Measurements from ENCODE around the gene ILF3. TPM values are rescaled to one million over a fixed set of nuclear protein-coding genes. Genes with fewer than 3 reads are reported as not detected.

The ILF3 gene
- total and polyA plus RNA-seq, 2 of the 13 experiments (the other 11 are each of a cell fraction or from before 2014, with no cell fraction given) = 120 to 173 TPM

GRCh38 chr19:10695401-10696398 lies 41.6 kb downstream of the ILF3 start (continued):
- TF ChIP-seq ZBTB14 (CRISPR knock-in tag; IDR thresholded peaks at IDR 0.05) (no peak), NFKBIZ (CRISPR knock-in tag; IDR thresholded peaks at IDR 0.05) (peak; percentile 93), WIZ (CRISPR knock-in tag; IDR thresholded peaks at IDR 0.05) (peak; percentile 97), ZNF292 (CRISPR knock-in tag; IDR thresholded peaks at IDR 0.05; ENCODE audit: borderline replicate concordance, low read depth) (no peak; the same call in 1 of the 2 replicates), ZBTB7B (CRISPR knock-in tag; IDR thresholded peaks at IDR 0.05) (peak; percentile 73), ZEB1 (IDR thresholded peaks at IDR 0.05; ENCODE audit: insufficient replicate concordance, low read depth) (no peak), ZNF784 (CRISPR knock-in tag; IDR thresholded peaks at IDR 0.05; ENCODE audit: borderline replicate concordance) (peak; percentile 57; the same call in 1 of the 2 replicates), SATB2 (CRISPR knock-in tag; IDR thresholded peaks at IDR 0.05) (peak; percentile 77; the same call in 1 of the 2 replicates), CENPX (CRISPR knock-in tag; IDR thresholded peaks at IDR 0.05) (no peak), TCF12 (IDR thresholded peaks at IDR 0.05) (no peak), TCF12 (CRISPR knock-in tag; IDR thresholded peaks at IDR 0.05) (0 out of 2 replicates have a peak, but pooled peaks have one; percentile 38), ZNF841 (CRISPR knock-in tag; IDR thresholded peaks at IDR 0.05; ENCODE audit: borderline replicate concordance) (no peak), ZNF124 (CRISPR knock-in tag; IDR thresholded peaks at IDR 0.05) (peak; percentile 85), ZBTB2 (CRISPR knock-in tag; IDR thresholded peaks at IDR 0.05; ENCODE audit: low read depth) (0 out of 2 replicates have a peak, but pooled peaks have one; percentile 36), THRA (CRISPR knock-in tag; IDR thresholded peaks at IDR 0.05; ENCODE audit: borderline replicate concordance) (peak; percentile 89), ZUFSP (CRISPR knock-in tag; IDR thresholded peaks at IDR 0.05; ENCODE audit: borderline replicate concordance) (no peak), FUBP1 (CRISPR knock-in tag; IDR thresholded peaks at IDR 0.05; ENCODE audit: borderline replicate concordance) (no peak), FOSL2 (CRISPR knock-in tag; IDR thresholded peaks at IDR 0.05) (peak; percentile 71)

All from HepG2 (cell line).